AG04449 (cell line): Measurements from ENCODE around the gene TLE4.

Experiments
- CTCF ChIA-PET: fragments of 350-600 bp; formaldehyde crosslinking; extraction: SDS; loops from one replicate; lab custom pipeline; 2021; ENCODE audit warnings: antibody characterized with exemption; lab: Yijun Ruan, JAX
- POLR2A ChIA-PET: fragments of 400-600, 350-600 bp; formaldehyde crosslinking; extraction: SDS; loops from one replicate; lab custom pipeline; 2020; ENCODE audit warnings: antibody characterized with exemption, inconsistent platforms; lab: Yijun Ruan, JAX
- DNase-seq: peaks from one replicate; pipeline ENCODE4 v3.0.0-alpha.2; 2010; ENCODE audit warnings: low read depth, low spot score
- H3K4me3 ChIP-seq: 2 replicates; pipeline ENCODE4 v1.5.1; 2011; ENCODE audit warnings: low read depth, mild to moderate bottlenecking, control low read depth, low read length
- TF ChIP-seq, protein P1 (sequence below): IDR thresholded peaks from one replicate; pipeline ENCODE4 v1.5.1; 2011; ENCODE audit warnings: mild to moderate bottlenecking, moderate library complexity, low read length, control low read depth, inconsistent platforms; ENCODE audit not compliant: insufficient read depth; ENCODE audit errors: missing control alignments

TLE4 gene

DNA sequence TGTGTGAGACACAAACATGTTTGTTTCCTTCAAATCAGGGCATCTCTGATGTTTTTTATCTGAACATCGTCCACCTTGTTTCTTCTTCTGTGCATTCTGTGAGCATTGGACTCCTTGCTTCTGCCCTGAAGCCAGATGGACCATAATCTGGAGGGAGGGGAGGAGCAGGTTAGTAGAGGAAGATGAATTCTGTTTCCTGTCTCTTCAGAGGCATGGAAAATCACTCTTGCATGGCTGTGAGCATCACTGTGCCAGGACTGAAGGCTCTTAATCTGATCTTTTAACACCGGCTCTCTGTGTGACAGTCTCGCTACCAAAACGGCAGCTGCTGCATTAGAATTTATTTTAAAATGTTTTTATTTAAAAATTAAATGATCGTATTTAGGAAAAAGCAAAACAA is 43.3 kb downstream of the TLE4 start:
- TF ChIP-seq, protein P1, sequence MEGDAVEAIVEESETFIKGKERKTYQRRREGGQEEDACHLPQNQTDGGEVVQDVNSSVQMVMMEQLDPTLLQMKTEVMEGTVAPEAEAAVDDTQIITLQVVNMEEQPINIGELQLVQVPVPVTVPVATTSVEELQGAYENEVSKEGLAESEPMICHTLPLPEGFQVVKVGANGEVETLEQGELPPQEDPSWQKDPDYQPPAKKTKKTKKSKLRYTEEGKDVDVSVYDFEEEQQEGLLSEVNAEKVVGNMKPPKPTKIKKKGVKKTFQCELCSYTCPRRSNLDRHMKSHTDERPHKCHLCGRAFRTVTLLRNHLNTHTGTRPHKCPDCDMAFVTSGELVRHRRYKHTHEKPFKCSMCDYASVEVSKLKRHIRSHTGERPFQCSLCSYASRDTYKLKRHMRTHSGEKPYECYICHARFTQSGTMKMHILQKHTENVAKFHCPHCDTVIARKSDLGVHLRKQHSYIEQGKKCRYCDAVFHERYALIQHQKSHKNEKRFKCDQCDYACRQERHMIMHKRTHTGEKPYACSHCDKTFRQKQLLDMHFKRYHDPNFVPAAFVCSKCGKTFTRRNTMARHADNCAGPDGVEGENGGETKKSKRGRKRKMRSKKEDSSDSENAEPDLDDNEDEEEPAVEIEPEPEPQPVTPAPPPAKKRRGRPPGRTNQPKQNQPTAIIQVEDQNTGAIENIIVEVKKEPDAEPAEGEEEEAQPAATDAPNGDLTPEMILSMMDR: no peak
- CTCF ChIA-PET: interaction anchor here (3.3 kb wide), 1 partner anchor 9 kb away, joined by 10 read pairs; no protein-coding TSS in a partner anchor
- H3K4me3 ChIP-seq: no peak overlapping the region
- no peak for DNase-seq
- POLR2A ChIA-PET: interaction anchor here (0.6 kb wide), 1 partner anchor 49 kb away, joined by 3 read pairs; no protein-coding TSS in a partner anchor

DNA sequence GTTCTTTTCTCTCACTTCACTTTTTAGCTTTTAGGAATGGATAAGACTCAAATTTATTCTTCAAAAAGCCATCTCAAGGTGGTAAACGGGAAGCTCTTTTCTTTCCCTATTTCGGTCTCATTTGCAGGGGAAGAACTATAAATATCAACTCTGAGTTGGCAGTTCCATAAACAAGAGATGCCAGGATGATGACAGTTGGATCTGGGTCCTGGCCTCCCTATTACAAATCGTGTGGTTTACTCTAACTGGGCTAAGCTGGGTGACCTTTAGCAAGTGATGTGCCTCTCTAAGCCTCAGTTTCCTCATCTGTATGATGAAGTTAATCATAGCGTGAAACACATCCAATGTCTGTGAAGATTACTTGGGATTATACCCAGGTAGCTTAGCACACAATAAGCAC is 44.2 kb downstream of the TLE4 start:
- TF ChIP-seq, protein P1: no peak
- CTCF ChIA-PET: interaction anchor here (2.6 to 3.3 kb wide), 2 partner anchors 8 to 10 kb away, joined by 5 to 10 read pairs; no protein-coding TSS in a partner anchor
- POLR2A ChIA-PET: no interaction called here
- H3K4me3 ChIP-seq: no peak overlapping the region
- no peak for DNase-seq

DNA sequence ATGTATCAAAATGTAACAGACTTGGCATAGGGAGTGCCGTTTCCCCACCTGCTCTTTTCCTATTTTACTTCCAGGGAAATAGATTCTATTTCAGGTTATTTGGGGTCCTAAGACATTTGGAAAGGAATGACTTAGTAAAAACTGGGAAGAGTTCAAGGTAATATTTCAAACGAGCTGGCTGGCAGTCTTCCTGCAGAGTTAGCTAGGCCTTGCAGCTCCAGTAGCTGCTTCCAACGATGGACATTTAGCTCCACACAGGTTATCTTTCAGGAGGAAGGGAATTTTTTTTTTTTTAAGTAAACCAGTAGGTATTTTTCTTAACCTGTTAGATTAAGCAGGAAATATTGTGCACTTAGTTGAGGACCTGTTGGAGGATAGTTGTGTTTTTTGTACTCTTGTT is 45.2 kb downstream of the TLE4 start:
- no peak overlapping the region for H3K4me3 ChIP-seq
- TF ChIP-seq, protein P1: no peak
- CTCF ChIA-PET: interaction anchor here (2.6 to 3.3 kb wide), 2 partner anchors 7 to 9 kb away, joined by 5 to 10 read pairs; no protein-coding TSS in a partner anchor
- no peak for DNase-seq
- POLR2A ChIA-PET: no interaction called here

DNA sequence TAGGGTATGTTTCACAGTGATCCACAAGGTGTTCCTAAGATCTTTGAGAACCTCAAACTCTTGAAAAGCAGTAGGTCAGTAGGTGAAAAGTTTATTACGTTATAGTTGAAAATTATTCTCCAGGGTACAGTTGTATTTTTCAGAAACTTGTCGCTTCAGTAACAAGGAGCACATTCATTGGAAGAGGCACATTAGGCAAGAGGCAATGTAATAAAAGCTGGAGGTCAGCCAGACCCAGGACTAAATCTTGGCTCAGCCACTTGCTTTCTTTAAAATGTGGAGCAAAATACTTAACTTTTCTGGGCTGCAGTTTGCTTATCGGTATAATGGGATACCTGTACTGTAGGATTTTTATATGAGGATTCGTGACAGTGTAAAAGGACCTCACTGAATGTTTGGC is 45.6 kb downstream of the TLE4 start:
- no peak for DNase-seq
- POLR2A ChIA-PET: no interaction called here
- TF ChIP-seq, protein P1: no peak
- no peak overlapping the region for H3K4me3 ChIP-seq
- CTCF ChIA-PET: interaction anchor here (1.3 to 2.6 kb wide), 2 partner anchors 9 to 19 kb away, joined by 3 to 5 read pairs; no protein-coding TSS in a partner anchor

DNA sequence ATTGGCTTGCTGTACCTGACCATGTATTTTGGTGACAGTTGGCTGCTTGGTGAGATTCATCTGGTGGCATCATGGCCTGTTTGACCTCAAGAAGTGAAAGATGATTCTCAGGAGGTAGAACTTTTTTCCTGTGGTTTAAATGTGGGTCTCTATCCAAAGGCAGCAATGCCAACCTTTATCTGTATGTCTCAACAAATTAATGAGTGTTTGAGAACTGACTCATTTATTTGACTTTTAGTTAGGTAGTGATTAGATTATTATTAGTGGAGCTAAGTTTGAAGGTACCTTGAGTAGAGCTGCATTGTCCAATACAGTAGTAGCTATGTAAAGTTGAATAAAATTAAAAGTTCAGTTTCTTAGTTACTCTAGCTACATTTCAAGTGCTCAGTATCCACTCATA is 48.2 kb downstream of the TLE4 start:
- CTCF ChIA-PET: interaction anchor here (1.3 kb wide), 1 partner anchor 1180 kb away, joined by 3 read pairs; no protein-coding TSS in a partner anchor
- POLR2A ChIA-PET: no interaction called here
- DNase-seq: no peak

GRCh38 chr9:79621916-79622575 is 50.3 kb downstream of the TLE4 start:
- DNase-seq: no peak
- ChIA-PET CTCF (no interaction called here), POLR2A (interaction anchor here (0.5 kb wide), 1 partner anchor 37 kb away, joined by 4 read pairs; no protein-coding TSS in a partner anchor)

More for the DNA sequence above, 48.2 kb downstream of the TLE4 start:
- no peak overlapping the region for H3K4me3 ChIP-seq
- TF ChIP-seq, protein P1: no peak

More at GRCh38 chr9:79621916-79622575, 50.3 kb downstream of the TLE4 start:
- H3K4me3 ChIP-seq: no peak overlapping the region
- TF ChIP-seq, protein P1: no peak
